HepG2 (cell line): ENCODE data around the gene PROKR1. TPM values are rescaled to one million over a fixed set of nuclear protein-coding genes. Genes with fewer than 3 reads are reported as not detected.

Experiments used
- ATAC-seq: fragments of 200-7000 bp; cut with Tn5 transposase; 3 replicates; pipeline ENCODE4 v1.9.1; 2020; ENCODE audit warnings: mild to moderate bottlenecking, moderate library complexity
- Bru-seq: library from RNA; stranded (reverse); fragments of 400-500 nt; gene quantifications from one replicate; lab custom pipeline; 2021; lab: Mats Ljungman, UMichigan
- BruChase-seq, 2 experiments: library from RNA; stranded (reverse); fragments of 400-500 nt; gene quantifications; one replicate each; lab custom pipeline; 2021; lab: Mats Ljungman, UMichigan
- BruUV-seq: library from RNA; stranded (reverse); fragments of 400-500 nt; replicated peaks from 2 replicates; lab custom pipeline; 2021; lab: Mats Ljungman, UMichigan
- CTCF ChIA-PET: fragments of 300-600 bp; formaldehyde crosslinking; extraction: SDS; loops from one replicate; lab custom pipeline; 2021; ENCODE audit warnings: low total read pairs, inconsistent platforms, low intra/inter-chr PET ratio; lab: Yijun Ruan, JAX
- POLR2A ChIA-PET: fragments of 350-600 bp; sonication (Branson Sonifier 250); formaldehyde crosslinking; loops from one replicate; lab custom pipeline; 2020; ENCODE audit warnings: antibody characterized with exemption, inconsistent platforms; lab: Yijun Ruan, JAX
- DNase-seq: peaks from one replicate; pipeline ENCODE4 v3.0.0-alpha.2; 2015; ENCODE audit warnings: low spot score
- FAIRE-seq: peaks from 3 replicates; lab custom pipeline; 2011; peaks lifted over from hg19 to GRCh38; lab: Jason Lieb, UNC
- H2AFZ ChIP-seq: one replicate; pipeline ENCODE4 v1.6.1; 2011; ENCODE audit warnings: low read length, inconsistent platforms
- H3K27ac ChIP-seq: fragments of 300-600 bp; 3 replicates; pipeline ENCODE4 v1.8.0; 2011; ENCODE audit warnings: mixed run types, mild to moderate bottlenecking, mixed read lengths, low read length, inconsistent platforms; ENCODE audit not compliant: insufficient read depth; ENCODE audit errors: extremely low read length
- H3K27me3 ChIP-seq, 2 experiments: fragments of 200-600 bp in 1 of 2; 2 replicates in 1 of 2; 3 replicates in 1 of 2; pipeline versions ENCODE4 v1.6.0 to v1.8.0; 2011; ENCODE audit warnings: low read length in 2 of 2, mild to moderate bottlenecking in 2 of 2, moderate library complexity in 2 of 2, inconsistent platforms in 1 of 2; ENCODE audit not compliant: insufficient read depth in 2 of 2, control insufficient read depth in 1 of 2
- H3K36me3 ChIP-seq, 2 experiments: fragments of 200-600 bp in 1 of 2; replicated peaks in 1 of 2; 2 replicates in 1 of 2; 3 replicates in 1 of 2; pipeline versions ENCODE4 v1.5.1 to v1.8.0; 2011; ENCODE audit warnings: low read length in 2 of 2, inconsistent platforms in 1 of 2; ENCODE audit not compliant: insufficient read depth in 2 of 2, control insufficient read depth in 1 of 2
- H3K4me1 ChIP-seq: 2 replicates; pipeline ENCODE4 v1.5.1; 2012; ENCODE audit warnings: low read length, inconsistent platforms; ENCODE audit not compliant: insufficient read depth
- H3K4me2 ChIP-seq: 2 replicates; pipeline ENCODE4 v1.6.0; 2011; ENCODE audit warnings: low read depth, low read length, inconsistent platforms
- H3K4me3 ChIP-seq, 3 experiments: fragments of 200-600 bp in 1 of 3; sonication (generic), shearing (Covaris generic) in 1 of 3; replicated peaks in 1 of 3; 2 replicates each; pipeline ENCODE4 v1.5.1; 2011 to 2016; ENCODE audit warnings: low read length in 3 of 3, inconsistent platforms in 2 of 3, low read depth in 2 of 3, mild to moderate bottlenecking in 2 of 3, control low read depth in 1 of 3, mixed read lengths in 1 of 3; ENCODE audit not compliant: insufficient read depth in 1 of 3
- H3K79me2 ChIP-seq: one replicate; pipeline ENCODE4 v1.6.1; 2011; ENCODE audit warnings: low read length, inconsistent platforms; ENCODE audit not compliant: insufficient read depth
- H3K9ac ChIP-seq: 2 replicates; pipeline ENCODE4 v1.6.0; 2011; ENCODE audit warnings: mild to moderate bottlenecking, low read depth, low read length, inconsistent platforms; ENCODE audit not compliant: insufficient read depth
- H3K9me3 ChIP-seq: 2 replicates; pipeline ENCODE4 v1.5.1; 2012; ENCODE audit warnings: mild to moderate bottlenecking, low read length
- H4K20me1 ChIP-seq: 2 replicates; pipeline ENCODE4 v1.6.0; 2011; ENCODE audit warnings: inconsistent platforms, mild to moderate bottlenecking, low read length, moderate library complexity; ENCODE audit not compliant: insufficient read depth
- BCL3 ChIP-seq: sonication (generic); formaldehyde crosslinking; IDR thresholded peaks from 2 replicates; pipeline ENCODE4 v1.5.1; 2020; ENCODE audit warnings: mild to moderate bottlenecking, missing genetic modification reagents, moderate library complexity
- BORCS8-MEF2B ChIP-seq: sonication (generic); formaldehyde crosslinking; IDR thresholded peaks from 2 replicates; pipeline ENCODE4 v1.8.0; 2022; ENCODE audit warnings: mild to moderate bottlenecking, missing genetic modification reagents
- EZH2 ChIP-seq: conservative IDR thresholded peaks from 2 replicates; pipeline ENCODE4 v1.6.1; 2012; ENCODE audit warnings: mild to moderate bottlenecking, low read depth, low read length, moderate library complexity
- REPIN1 ChIP-seq: sonication (generic); formaldehyde crosslinking; IDR thresholded peaks from 2 replicates; pipeline ENCODE4 v1.8.0; 2022; ENCODE audit warnings: missing genetic modification reagents, low read depth, mild to moderate bottlenecking, borderline replicate concordance
- SALL1 ChIP-seq: sonication (generic); formaldehyde crosslinking; IDR thresholded peaks from 2 replicates; pipeline ENCODE4 v1.8.0; 2022; ENCODE audit warnings: mild to moderate bottlenecking, missing genetic modification reagents
- ZBTB38 ChIP-seq: sonication (generic); formaldehyde crosslinking; IDR thresholded peaks from 2 replicates; pipeline ENCODE4 v1.5.1; 2020; ENCODE audit warnings: mild to moderate bottlenecking, missing genetic modification reagents
- ZFP91 ChIP-seq: sonication (generic); formaldehyde crosslinking; IDR thresholded peaks from 2 replicates; pipeline ENCODE4 v1.9.0; 2022; ENCODE audit warnings: missing genetic modification reagents, mild to moderate bottlenecking, borderline replicate concordance
- ZNF24 ChIP-seq: fragments of 450-650 bp; IDR thresholded peaks from 2 replicates; pipeline ENCODE4 v1.6.1; 2017; ENCODE audit warnings: antibody characterized with exemption, mild to moderate bottlenecking
- ZNF430 ChIP-seq: sonication (generic); formaldehyde crosslinking; IDR thresholded peaks from 2 replicates; pipeline ENCODE4 v1.9.0; 2021; ENCODE audit warnings: mild to moderate bottlenecking, missing genetic modification reagents
- ZNF546 ChIP-seq: sonication (generic); formaldehyde crosslinking; conservative IDR thresholded peaks from 2 replicates; pipeline ENCODE4 v1.8.1; 2023; ENCODE audit warnings: mild to moderate bottlenecking, missing genetic modification reagents
- ZNF567 ChIP-seq: sonication (generic); formaldehyde crosslinking; IDR thresholded peaks from 2 replicates; pipeline ENCODE4 v1.8.1; 2023; ENCODE audit warnings: mild to moderate bottlenecking, missing genetic modification reagents, borderline replicate concordance
- ZNF614 ChIP-seq: IDR thresholded peaks from 2 replicates; pipeline ENCODE4 v1.6.1; 2018; ENCODE audit warnings: missing biosample characterization, missing genetic modification reagents, inconsistent platforms, borderline replicate concordance
- ZNF776 ChIP-seq: sonication (generic); formaldehyde crosslinking; IDR thresholded peaks from 2 replicates; pipeline ENCODE4 v1.4.0; 2020; ENCODE audit warnings: mild to moderate bottlenecking, missing genetic modification reagents
- WGBS: methylation state at CpG from one replicate; pipeline ENCODE4 v1.1.6; 2017; ENCODE audit warnings: low lambda C conversion rate; 5-methylcytosine and 5-hydroxymethylcytosine counted together
- in situ Hi-C: cut with HindIII; loops from 2 replicates; pipeline ENCODE4 v1.10.0; 2017; ENCODE audit warnings: low pct_unique_long_range_greater_than_20kb; ENCODE audit not compliant: extremely low pct_ligation_motif_present
- intact Hi-C: fragments of 100-400 bp; cut with micrococcal nuclease; formaldehyde crosslinking; loops from one replicate; pipeline ENCODE4 v1.10.0; 2022; ENCODE audit not compliant: unreplicated experiment
- long read RNA-seq, 2 experiments: library from RNA in 1 of 2; library from polyadenylated mRNA in 1 of 2; stranded (forward) in 1 of 2; unstranded in 1 of 2; transcript quantifications; one replicate each; pipeline ENCODE4 v2.0.0, GENCODE V29; 2019 to 2022
- polyA minus RNA-seq, 3 experiments: library from RNA; depleted of rRNA, polyadenylated mRNA; stranded (reverse); fragments of >200 nt; gene quantifications; 2 replicates each; pipeline ENCODE4 v1.2.3, GENCODE V29; 2011; ENCODE audit warnings: low replicate concordance in 1 of 3
- polyA plus RNA-seq, 8 experiments: library from polyadenylated mRNA; depleted of rRNA in 3 of 8; stranded (reverse) in 7 of 8; unstranded in 1 of 8; fragments of >200 nt; fragmentation: Illumina TruSeq in 4 of 8; extraction: Trizol in 4 of 8; gene quantifications; 2 replicates each; pipeline versions ENCODE4 v1.2.1 to v1.2.3, GENCODE V29; 2011 to 2016; ENCODE audit warnings: low read depth in 4 of 8, missing spikeins in 1 of 8, mixed read lengths in 1 of 8; ENCODE audit not compliant: insufficient read depth in 1 of 8
- total RNA-seq, 5 experiments: library from RNA; depleted of rRNA; stranded (reverse); fragments of >200 nt; fragmentation: Illumina TruSeq; extraction: Trizol; gene quantifications; 2 replicates each; pipeline ENCODE4 v1.2.3, GENCODE V29; 2016; ENCODE audit warnings: low read depth in 1 of 5

PROKR1 gene
- total RNA-seq (2016; rRNA removed; fragmentation: Illumina TruSeq; extraction: Trizol) (not detected in 2 replicates), polyA plus RNA-seq (2011; rRNA removed) (not detected in 2 replicates), polyA minus RNA-seq (2011; rRNA and poly(A)+ RNA removed; ENCODE audit: low replicate concordance) (not detected in 2 replicates), Bru-seq, nascent RNA (not detected), BruChase-seq, experiment 1, labeled RNA remaining after a 6-hour chase (percentile 16 among the genes with signal in this experiment), BruChase-seq, experiment 2, labeled RNA remaining after a 2-hour chase (not detected)
- total RNA-seq (2016; cell fraction: cytosol; rRNA removed; fragmentation: Illumina TruSeq; extraction: Trizol; ENCODE audit: low read depth) = not detected in 2 replicates
- not detected in 2 replicates for total RNA-seq (2016; cell fraction: insoluble cytoplasmic fraction; rRNA removed; fragmentation: Illumina TruSeq; extraction: Trizol)
- total RNA-seq (2016; cell fraction: membrane; rRNA removed; fragmentation: Illumina TruSeq; extraction: Trizol) = not detected in 2 replicates
- total RNA-seq (2016; cell fraction: nucleus; rRNA removed; fragmentation: Illumina TruSeq; extraction: Trizol) = not detected in 2 replicates
- not detected in 2 replicates for polyA plus RNA-seq (2011; cell fraction: cytosol; rRNA removed)
- polyA plus RNA-seq (2011; cell fraction: nucleus; rRNA removed) = not detected in 2 replicates
- polyA plus RNA-seq (2012) = not detected in 2 replicates
- not detected in 2 replicates for polyA plus RNA-seq (2016; cell fraction: cytosol; fragmentation: Illumina TruSeq; extraction: Trizol; ENCODE audit: low read depth)
- not detected in 2 replicates for polyA plus RNA-seq (2016; cell fraction: insoluble cytoplasmic fraction; fragmentation: Illumina TruSeq; extraction: Trizol; ENCODE audit: low read depth)
- polyA plus RNA-seq (2016; cell fraction: membrane; fragmentation: Illumina TruSeq; extraction: Trizol; ENCODE audit: low read depth) = not detected in 2 replicates
- not detected in 2 replicates for polyA plus RNA-seq (2016; cell fraction: nucleus; fragmentation: Illumina TruSeq; extraction: Trizol; ENCODE audit: insufficient read depth, low read depth)
- polyA minus RNA-seq (2011; cell fraction: cytosol; rRNA and poly(A)+ RNA removed) = not detected in 2 replicates
- not detected in 2 replicates for polyA minus RNA-seq (2011; cell fraction: nucleus; rRNA and poly(A)+ RNA removed)
- long read RNA-seq, experiment 1 = 0 reads
- long read RNA-seq, experiment 2 = 0 reads

DNA sequence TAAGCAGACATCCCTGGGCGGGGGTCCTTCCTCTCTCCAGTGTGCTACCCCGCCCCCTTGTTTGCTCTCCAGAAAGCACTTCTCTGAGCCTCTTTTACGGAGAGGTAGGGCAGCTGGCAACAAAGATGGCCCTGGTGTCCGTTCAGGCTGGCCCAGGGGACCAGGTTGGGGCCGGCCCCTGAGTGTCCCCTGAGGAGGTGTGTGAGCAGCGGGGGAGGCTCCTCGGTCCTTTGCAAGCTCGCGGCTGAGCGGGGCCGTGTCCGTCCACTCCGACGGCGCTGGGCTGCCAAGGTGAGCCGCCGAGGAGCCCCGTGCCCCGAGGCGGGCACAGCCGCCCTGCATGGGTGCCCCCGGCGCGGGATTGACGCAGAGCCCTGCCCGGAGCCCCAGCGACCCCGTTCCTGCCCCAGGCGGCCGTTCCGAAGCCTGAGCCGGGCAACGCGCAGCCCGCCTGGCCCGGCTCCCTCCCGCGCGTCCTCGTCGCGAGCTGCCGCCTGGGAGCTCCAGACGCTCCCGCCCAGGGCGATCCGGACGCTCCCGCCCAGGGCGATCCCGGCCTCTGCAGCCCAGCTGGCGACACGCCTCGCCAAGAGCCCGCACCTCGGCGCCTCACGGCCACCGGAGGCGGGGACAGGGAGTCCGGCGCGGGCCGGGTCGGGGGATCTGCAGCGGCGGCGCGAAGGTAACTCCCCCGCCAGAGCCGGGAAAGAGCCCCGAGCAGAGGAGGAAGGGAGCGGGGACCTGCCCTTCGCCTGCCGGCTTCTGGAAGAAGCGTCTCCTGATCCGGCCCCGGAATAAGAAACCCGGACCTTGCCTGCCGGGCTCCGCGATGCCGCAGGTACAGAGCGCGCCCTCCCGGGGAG is at the start of gene PROKR1:
Gene PROKR1 (plus strand): TSS at position 569 of the 863 bp plus-strand sequence. CDS start 2,243 bp downstream, outside the sequence.
- Histone ChIP-seq H3K9me3 (no peaks in the 10 kb centered on the region), H4K20me1 (no peaks in the 10 kb centered on the region), H3K4me1 (no peaks in the 10 kb centered on the region; the same call in 1 of the 2 replicates), H3K27me3 (peaks cover 11 to 59% of the 10 kb centered on the region in 2 experiments; a peak in 4 of 5 replicates), H3K79me2 (no peaks in the 10 kb centered on the region), H3K36me3 (no peaks in the 10 kb centered on the region), H3K4me3 (peak within 1 kb of the TSS in 2 of 3 experiments; percentile 20 to 58; a peak in 3 of 6 replicates), H3K9ac (no peak within 1 kb of the TSS), H3K4me2 (peak within 1 kb of the TSS; percentile 54), H3K27ac (no peak within 1 kb of the TSS), H2AFZ (no peak within 1 kb of the TSS)
- DNase-seq (no peak), FAIRE-seq (no peak), ATAC-seq (peak; percentile 92)
- WGBS = 9% methylated on average over 44 of the region's 86 CpGs
- BruUV-seq = no TSS peak
- intact Hi-C loops (no loop called here), in situ Hi-C loops (no loop called here)
- ChIA-PET POLR2A (no interaction called here), CTCF (no interaction called here)
- TF ChIP-seq BCL3 (CRISPR knock-in tag) (peak; percentile 60; the same call in 1 of the 2 replicates), ZNF546 (CRISPR knock-in tag) (0 out of 2 replicates have a peak, but pooled peaks have one; percentile 38), ZNF24 (no peak), ZNF430 (CRISPR knock-in tag) (peak; percentile 52; the same call in 1 of the 2 replicates), ZNF614 (CRISPR knock-in tag) (no peak), ZNF567 (no peak), ZNF776 (CRISPR knock-in tag) (peak; percentile 54; the same call in 1 of the 2 replicates), REPIN1 (CRISPR knock-in tag) (0 out of 2 replicates have a peak, but pooled peaks have one; percentile 54), EZH2 (peak; percentile 90), SALL1 (CRISPR knock-in tag) (peak; percentile 27; the same call in 1 of the 2 replicates), ZBTB38 (CRISPR knock-in tag) (no peak), BORCS8-MEF2B (CRISPR knock-in tag) (0 out of 2 replicates have a peak, but pooled peaks have one; percentile 16), ZFP91 (CRISPR knock-in tag) (peak; percentile 13; the same call in 1 of the 2 replicates)
